AG10803 (cell line): ENCODE results near the gene ALG2.

Experiments used
- DNase-seq: peaks from one replicate; pipeline ENCODE4 v3.0.0; 2010; ENCODE audit warnings: low read depth
- H3K4me3 ChIP-seq: 2 replicates; pipeline ENCODE4 v1.5.1; 2011; ENCODE audit warnings: mild to moderate bottlenecking, low read length, control low read depth
- TF ChIP-seq, protein P1 (sequence below): conservative IDR thresholded peaks from 2 replicates; pipeline ENCODE4 v1.5.1; 2011; ENCODE audit warnings: mild to moderate bottlenecking, low read length, control low read depth, inconsistent platforms

ALG2 gene

DNA sequence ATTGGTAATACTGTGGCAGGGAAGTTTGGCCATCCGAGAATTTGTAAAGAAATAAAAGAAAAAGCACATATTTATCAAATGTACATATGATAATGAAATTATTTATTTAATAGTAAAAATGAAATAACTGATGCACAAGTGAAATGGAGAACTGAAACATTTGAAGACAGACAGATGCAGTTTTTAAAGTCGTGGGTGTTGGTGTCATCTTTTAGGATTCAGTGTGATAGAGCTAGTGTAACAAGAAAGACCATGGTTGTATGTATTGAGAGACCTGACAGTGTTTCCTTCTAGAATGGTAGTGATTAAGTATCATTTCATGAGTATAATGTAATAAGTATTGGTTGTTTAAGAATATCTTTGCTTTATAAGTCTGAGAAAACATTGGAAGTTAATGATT lies 2.7 kb upstream of the ALG2 start:
- H3K4me3 ChIP-seq: no peak overlapping the region
- no peak for DNase-seq
- TF ChIP-seq, protein P1, sequence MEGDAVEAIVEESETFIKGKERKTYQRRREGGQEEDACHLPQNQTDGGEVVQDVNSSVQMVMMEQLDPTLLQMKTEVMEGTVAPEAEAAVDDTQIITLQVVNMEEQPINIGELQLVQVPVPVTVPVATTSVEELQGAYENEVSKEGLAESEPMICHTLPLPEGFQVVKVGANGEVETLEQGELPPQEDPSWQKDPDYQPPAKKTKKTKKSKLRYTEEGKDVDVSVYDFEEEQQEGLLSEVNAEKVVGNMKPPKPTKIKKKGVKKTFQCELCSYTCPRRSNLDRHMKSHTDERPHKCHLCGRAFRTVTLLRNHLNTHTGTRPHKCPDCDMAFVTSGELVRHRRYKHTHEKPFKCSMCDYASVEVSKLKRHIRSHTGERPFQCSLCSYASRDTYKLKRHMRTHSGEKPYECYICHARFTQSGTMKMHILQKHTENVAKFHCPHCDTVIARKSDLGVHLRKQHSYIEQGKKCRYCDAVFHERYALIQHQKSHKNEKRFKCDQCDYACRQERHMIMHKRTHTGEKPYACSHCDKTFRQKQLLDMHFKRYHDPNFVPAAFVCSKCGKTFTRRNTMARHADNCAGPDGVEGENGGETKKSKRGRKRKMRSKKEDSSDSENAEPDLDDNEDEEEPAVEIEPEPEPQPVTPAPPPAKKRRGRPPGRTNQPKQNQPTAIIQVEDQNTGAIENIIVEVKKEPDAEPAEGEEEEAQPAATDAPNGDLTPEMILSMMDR: no peak

DNA sequence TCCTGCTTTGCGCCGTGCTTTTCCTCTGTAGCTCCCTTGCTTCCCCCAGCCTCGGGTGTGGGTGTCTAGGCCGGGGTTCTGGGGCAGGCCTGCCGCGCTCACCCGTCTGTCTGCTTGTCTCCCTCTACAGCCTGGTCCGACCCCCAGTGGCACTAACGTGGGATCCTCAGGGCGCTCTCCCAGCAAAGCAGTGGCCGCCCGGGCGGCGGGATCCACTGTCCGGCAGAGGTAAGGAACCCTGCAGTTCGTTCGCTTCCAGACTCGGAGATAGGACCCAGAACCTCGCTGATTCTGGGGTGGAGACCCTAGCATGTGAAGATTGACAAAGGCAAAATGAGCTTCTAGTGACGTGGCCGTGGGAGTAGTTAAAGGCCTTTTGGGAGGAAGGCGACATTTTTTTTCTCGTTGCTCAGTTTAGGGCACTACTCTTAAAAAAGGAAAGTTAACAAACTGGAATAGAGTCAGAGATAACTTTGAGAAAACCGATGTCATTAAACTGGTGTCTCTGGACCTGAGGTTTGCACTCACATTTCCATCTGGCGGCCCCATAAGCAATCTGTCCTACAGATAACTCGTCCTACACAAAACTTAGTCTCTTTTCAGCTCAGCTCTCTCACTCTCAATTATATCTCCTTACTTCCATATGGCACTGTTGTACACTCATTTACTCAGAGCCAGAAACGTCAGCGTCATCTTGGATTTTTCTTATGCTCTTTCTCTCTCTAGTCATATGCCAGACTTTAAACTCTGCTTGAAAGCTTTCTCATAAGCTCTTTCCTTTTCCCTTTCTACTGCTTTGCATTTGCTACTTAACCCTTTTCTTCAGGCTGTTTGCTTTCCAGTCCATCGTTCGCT lies 901 bp upstream of the ALG2 start:
- peak overlapping the region; percentile 99 for H3K4me3 ChIP-seq
- peak; percentile 21 for DNase-seq
- TF ChIP-seq, protein P1: peak; percentile 27; the same call in 1 of the 2 replicates

DNA sequence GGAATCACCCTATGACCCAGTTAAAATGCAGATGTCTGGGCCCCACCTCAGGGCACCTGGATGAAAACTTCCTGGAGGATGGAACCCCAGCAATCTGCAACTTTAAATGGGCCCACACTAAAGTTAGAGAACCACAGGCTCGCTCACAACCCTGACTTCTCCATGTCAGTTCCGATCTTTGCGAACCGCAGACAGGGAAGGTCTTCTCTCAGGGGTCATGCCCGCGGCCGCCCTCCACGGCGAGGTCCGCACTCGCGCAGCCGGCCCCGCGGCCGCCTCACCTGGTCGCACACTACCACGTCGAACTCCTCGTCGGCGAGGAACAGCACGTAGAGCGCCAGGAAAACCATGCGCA lies 499 bp downstream of the ALG2 start:
- TF ChIP-seq, protein P1: no peak
- peak overlapping the region; percentile 99 for H3K4me3 ChIP-seq
- no peak for DNase-seq

DNA sequence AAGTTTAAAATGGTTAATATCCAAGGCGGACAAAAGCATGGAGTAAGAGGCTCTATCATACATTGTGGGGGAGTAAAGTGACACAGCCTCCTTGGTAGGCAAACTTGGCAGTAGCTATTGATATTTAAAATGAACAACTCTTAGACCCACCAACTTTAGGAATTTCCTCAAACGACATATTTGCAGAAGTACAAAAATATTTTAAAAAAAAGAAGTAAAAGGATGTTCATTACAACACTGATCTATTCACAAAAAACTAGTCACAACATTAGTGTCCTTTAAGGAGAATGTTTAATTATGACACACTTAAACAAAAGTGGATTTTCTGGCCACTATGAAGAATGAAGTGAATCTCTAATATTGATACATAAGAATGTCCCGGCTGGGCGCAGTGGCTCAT lies 1.7 kb downstream of the ALG2 start:
- DNase-seq: no peak
- TF ChIP-seq, protein P1: no peak
- H3K4me3 ChIP-seq: no peak overlapping the region

DNA sequence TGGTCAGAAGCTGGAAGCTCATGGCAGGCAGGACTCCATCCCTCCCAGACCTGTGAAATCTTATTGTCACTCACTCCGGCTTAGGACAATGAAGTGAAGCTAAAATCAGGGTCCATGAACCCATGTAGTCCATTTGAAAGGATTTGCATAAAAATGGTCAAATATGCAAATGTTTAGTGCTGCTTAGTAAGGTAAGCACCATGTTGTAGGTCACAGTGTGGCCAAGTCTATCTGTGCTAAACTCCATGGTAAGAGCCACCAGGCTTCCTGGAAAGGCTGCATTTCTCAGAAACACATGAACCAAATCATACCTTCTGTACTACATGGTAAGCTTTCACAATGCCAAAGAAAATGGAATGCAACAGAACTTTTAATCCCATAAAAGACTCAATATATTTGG lies 5.7 kb downstream of the ALG2 start:
- no peak for DNase-seq
- no peak overlapping the region for H3K4me3 ChIP-seq
- TF ChIP-seq, protein P1: no peak

DNA sequence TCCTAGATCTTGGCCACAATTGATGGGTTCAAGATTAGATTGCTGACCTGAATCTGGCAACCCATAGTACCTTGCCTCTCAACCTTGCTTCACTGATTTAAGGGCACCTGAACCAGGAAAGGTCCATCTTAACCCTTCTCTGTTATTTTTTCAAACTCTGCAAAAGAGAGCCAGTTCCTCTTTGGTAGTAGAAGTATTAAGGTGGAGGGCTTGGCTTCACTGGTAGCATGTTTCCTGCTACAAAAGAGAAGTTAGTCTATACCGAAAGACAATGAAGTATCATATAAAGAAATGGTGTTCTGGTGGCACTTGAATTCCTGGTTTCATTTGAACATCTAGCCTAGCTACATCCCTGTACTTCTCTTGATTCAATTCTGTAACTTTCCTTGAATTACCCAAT lies 8.5 kb downstream of the ALG2 start:
- TF ChIP-seq, protein P1: no peak
- H3K4me3 ChIP-seq: no peak overlapping the region
- no peak for DNase-seq

DNA sequence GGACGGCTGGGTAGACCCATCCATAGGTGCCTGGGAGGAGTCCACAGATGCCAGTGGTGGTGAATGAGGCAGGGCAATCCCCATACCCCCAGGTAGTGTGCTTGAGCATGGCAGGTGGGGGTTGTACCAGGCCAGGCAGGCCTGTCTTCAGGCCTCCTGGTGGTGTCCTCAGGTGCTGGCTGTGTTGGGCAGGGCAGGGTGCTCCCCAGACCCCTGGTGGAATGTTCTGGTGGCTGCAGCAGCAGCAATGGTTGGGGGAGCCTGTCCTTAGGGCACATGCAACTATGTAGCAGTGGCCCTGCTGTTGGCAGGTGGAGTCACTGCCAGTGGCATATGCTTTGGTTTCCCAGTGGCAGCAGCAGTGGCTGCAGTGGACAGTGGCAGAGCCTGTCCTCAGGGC lies 10.0 kb downstream of the ALG2 start:
- DNase-seq: no peak
- TF ChIP-seq, protein P1: no peak
- H3K4me3 ChIP-seq: no peak overlapping the region
